Activated gamma-delta T cell (primary cell): Measurements from ENCODE around the gene BICDL1.

Source experiments
- DNase-seq: peaks from one replicate; lab custom pipeline; 2025; lab: John Stamatoyannopoulos, UW

Gene BICDL1

GRCh38 chr12:120054293-120054692, 65.3 kb downstream of the BICDL1 start:
- DNase-seq = no peak

- no peak for DNase-seq
Measured at GRCh38 chr12:120055231-120056000, 66.4 kb downstream of the BICDL1 start.

DNA sequence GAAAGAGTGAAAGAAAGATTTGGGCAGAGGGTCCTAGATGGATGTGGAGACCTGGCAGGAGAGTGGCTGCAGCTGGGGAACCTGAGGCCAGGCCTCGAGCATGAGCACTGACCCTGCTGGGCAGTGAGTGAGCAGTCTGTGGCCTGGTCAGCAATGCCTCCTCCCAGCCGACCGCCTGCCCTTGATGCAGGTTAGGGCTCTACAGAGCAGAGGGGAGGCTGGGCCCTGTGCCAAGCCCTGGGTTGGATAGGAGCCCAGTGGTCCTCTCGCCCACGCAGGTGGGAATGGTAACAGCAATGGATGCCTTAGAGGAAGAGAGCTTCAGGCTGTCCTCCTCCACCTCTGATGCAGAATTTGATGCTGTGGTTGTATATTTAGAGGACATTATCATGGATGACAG, 67.7 kb downstream of the BICDL1 start:
- no peak for DNase-seq

DNA sequence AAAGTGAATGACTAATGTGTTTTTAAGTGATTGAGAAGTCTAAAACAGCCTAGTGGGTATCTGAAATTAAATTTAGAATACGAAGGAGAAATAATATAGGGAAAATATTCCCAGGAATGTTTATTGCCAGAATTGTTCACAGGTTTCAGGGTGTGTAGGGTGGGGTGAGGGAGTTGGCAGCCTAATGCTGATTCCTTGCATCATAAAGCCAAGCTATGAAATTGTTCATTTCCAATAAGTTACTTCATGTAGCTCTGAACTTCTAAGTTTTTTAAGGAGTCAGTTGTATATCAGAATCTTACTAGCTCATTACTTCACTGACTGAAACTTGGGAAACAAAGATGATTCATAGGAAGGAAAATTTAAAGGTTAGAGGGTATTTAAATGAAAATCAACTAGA, 71.2 kb downstream of the BICDL1 start:
- no peak for DNase-seq

DNA sequence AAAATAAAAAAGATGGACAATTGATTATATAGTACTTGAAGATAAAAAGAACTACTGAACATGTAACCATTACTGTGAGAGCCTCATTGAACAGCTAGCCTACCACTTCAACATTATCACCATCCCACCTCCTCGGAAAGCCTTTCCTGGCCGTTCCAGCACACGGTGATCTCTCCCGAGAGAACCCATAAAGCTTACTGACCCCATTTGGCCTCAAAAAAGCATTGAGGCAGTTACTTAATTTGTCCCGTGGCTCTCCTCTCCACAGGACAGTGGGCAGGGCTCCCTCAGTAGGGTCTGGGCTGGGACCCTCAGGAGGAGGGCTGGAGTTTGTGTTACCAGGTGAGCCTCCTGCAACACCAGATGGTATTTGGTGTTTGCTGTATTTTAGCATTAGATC, 71.7 kb downstream of the BICDL1 start:
- no peak for DNase-seq

- no peak for DNase-seq
Measured at GRCh38 chr12:120061575-120062214, 72.7 kb downstream of the BICDL1 start.

GRCh38 chr12:120062976-120063579, 74.0 kb downstream of the BICDL1 start:
- DNase-seq = no peak

GRCh38 chr12:120064054-120064940, 75.3 kb downstream of the BICDL1 start:
- no peak for DNase-seq

- DNase-seq = no peak
Measured at GRCh38 chr12:120065472-120065871, 76.4 kb downstream of the BICDL1 start.

GRCh38 chr12:120066341-120066740, 77.3 kb downstream of the BICDL1 start:
- no peak for DNase-seq

- DNase-seq = no peak
Measured at GRCh38 chr12:120067084-120067869, 78.2 kb downstream of the BICDL1 start.

DNA sequence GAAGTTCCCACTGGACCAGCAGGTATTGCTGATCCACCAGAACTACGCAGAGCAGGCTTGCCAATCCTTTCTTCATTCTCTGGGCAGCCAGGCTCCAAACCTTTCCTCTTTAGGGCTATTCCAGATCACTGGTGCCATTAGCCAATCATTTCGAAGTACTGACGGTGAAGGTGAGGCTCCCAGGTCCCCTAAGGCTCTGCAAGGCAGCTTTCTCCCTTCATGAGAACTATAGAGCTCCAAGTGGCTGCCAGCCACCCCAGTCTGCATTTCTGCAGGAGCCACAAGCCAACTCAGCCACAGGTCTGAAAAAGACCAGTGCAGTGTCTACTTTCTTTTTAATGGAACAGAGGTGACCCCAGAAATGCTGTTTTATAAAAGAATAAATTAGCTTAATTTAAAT, 78.9 kb downstream of the BICDL1 start:
- no peak for DNase-seq

GRCh38 chr12:120069278-120069677, 80.2 kb downstream of the BICDL1 start:
- DNase-seq = no peak

GRCh38 chr12:120071493-120072020, 82.5 kb downstream of the BICDL1 start:
- no peak for DNase-seq

DNA sequence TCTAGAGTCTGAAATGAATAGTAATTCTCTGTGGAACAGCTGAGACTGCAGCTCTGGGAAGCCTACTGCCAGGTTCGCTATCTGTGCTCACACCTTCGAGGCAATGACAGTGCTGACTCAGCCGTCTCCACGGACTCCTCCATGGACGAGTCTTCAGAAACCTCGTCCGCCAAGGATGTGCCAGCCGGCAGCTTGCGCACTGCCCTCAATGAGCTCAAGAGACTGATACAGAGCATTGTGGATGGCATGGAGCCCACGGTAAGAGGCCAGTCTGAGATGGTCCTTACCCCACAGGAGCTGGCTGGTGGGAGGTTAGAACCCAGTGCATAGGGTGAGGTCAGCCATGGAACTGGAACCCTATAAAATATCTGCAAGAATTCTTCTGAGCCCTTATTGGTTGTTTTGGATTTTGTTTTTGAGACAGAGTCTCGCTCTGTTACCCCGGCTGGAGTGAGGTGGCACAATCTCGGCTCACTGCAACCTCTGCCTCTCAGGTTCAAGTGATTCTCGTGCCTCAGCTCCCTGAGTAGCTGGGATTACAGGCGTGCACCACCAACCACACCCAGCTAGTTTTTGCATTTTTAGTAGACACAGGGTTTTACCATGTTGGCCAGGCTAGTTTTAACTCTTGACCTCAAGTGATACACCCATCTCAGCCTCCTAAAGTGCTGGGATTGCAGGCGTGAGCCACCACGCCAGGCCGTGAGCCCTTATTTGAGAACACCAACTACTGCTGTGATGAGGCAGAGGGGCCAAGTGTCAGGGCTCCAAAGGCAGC, 83.6 kb downstream of the BICDL1 start:
- DNase-seq = no peak

DNA sequence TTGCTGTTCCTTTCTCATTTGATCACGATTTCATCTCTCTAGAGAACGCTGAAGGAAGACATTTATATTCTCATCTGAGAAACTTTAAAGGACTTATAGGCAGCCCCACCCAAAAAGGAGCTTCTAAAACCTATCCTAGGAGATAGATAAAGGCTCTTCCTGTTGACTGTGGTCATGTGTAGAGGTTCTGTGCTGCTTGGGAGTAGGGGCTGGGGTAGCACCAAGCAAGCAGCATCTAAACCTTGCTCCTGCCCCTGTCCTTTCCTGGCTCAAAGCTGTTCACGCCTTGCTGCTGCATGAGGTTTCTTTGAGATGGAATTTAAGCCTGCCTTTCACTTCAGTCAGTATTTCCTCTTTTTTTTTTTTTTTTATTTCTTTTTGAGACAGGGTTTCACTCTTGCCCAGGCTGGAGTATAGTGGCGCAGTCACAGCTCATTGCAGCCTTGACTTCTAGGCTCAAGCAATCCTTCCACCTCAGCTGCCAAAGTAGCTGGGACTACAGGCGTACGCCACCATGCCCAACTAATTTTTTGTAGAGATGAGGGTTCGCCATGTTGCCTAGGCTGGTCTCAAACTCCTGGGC, 86.1 kb downstream of the BICDL1 start:
- DNase-seq = no peak

DNA sequence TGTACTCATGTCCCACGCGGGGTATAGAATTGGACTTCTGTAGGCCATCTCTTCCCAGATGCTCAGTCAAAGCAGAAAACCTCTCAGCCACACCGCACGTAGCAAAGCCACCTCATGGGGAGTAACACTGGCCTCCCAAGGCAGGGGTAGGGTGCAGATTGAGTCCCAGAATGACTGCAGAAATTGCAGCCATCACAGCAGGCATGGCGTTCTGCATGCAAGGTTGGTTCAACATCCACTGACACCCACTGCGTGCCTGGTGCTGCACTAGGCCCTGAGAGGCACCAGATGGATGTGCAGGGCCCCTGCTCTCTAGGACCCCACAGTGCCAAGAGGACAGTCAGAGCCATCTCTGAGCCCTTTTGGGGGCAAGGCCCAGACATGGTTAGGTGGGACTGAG, 87.6 kb downstream of the BICDL1 start:
- DNase-seq = no peak

DNA sequence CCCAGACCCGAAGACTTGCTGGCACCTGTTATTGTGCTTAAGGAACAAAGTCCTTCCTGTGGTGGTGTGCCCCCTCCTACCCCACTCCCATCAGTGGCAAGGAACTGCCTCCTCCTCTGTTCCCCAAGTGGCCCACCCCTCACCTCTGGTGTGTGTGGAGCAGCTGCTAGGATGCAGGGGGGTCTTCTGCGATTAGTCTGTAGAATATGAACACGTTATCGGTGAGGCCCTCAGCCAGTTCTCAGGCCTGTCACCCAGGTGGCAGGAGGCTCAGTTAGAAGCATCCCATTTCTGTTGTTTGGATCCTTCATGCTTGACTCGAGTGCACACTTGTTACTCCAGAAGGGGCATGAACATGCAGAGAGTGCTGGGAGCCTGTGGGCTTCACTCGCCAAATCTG, 88.2 kb downstream of the BICDL1 start:
- no peak for DNase-seq

DNA sequence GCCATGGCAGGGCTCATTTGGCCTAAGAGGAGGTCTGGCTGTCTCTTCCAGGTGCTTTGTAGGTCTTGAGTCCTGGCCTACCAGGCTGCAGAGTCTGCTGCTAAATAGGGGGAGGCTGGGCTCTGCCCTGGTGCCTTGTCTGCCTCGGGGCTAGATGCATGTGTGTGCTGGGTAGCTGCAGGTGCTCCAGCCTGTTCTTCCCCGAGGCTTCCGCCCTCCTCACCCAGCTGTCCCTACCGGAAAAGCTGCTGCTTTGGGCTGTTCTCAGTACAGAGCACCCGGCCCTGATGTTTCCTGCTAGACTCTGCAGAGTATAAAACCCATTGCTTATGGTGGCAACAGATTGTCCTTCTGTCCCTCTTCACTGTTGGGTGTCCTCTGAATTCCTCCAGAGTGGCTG, 89.8 kb downstream of the BICDL1 start:
- no peak for DNase-seq
